GM12891 (cell line): ENCODE results near the gene PDCD2L.

ENCODE experiments used
- PAX5 ChIP-seq: IDR thresholded peaks from 2 replicates; pipeline ENCODE4 v1.6.1; 2011; ENCODE audit warnings: low read length, moderate library complexity, mild to moderate bottlenecking; ENCODE audit not compliant: insufficient read depth, severe bottlenecking
- POLR2A ChIP-seq: IDR thresholded peaks from 2 replicates; pipeline ENCODE4 v1.6.1; 2011; ENCODE audit warnings: low read depth, low read length, control low read depth
- POLR2AphosphoS5 ChIP-seq: IDR thresholded peaks from 2 replicates; pipeline ENCODE4 v1.6.1; 2011; ENCODE audit warnings: low read depth, low read length, control low read depth
- POU2F2 ChIP-seq: IDR thresholded peaks from 2 replicates; pipeline ENCODE4 v1.6.1; 2011; ENCODE audit warnings: low read depth, mild to moderate bottlenecking, control low read depth, low read length, moderate library complexity

- TF ChIP-seq POLR2AphosphoS5 (no peak), POLR2A (no peak), POU2F2 (no peak), PAX5 (no peak)
These were observed 47.3 kb upstream of the PDCD2L start for GRCh38 chr19:34356875-34357274.
